HG03342 (cell line): ENCODE data around the gene FBXO9.

Experiments used
- ATAC-seq: cut with Tn5 transposase; IDR thresholded peaks from one replicate; pipeline ENCODE4 v1.9.1; 2021; ENCODE audit warnings: mild to moderate bottlenecking, moderate library complexity; ENCODE audit not compliant: unreplicated experiment

The FBXO9 gene

DNA sequence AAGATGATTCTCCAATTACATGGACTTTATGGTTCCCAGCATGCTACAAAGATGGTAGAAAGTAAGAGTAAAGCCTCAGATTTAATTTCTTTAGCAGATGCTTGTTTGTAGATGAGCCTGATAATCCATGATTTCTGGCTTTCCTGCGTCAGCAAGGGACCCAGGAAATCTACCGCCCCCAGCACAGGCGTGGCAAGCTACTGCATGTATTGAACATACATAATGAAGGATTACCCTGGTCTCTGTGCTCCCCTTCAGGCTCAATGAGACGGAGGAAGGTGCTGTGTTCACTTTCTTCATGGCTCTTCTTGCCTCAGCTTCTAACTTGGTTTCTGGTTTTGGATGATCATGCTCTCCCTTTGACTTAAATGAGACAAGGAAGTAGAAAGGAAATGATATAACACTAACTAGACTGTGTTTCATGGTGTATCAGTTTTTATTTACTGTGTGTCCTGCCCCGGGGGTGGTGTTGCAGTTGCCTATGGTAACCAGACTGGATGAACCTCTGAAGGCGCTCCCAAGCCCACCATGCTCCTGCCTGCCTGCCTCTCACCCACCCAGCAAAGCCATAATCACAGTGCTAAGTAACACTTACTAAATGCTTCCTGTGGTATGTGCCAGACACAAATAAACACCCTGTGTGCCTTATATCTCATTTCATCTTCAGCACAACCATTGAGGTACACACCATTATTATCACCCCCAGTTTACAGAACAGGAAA, 65.5 kb downstream of the FBXO9 start:
- no peak for ATAC-seq

- ATAC-seq: no peak
Observed at GRCh38 chr6:53133961-53134360, 68.8 kb downstream of the FBXO9 start.

GRCh38 chr6:53134601-53135235, 69.5 kb downstream of the FBXO9 start:
- ATAC-seq: no peak

GRCh38 chr6:53136000-53136609, 70.9 kb downstream of the FBXO9 start:
- no peak for ATAC-seq

DNA sequence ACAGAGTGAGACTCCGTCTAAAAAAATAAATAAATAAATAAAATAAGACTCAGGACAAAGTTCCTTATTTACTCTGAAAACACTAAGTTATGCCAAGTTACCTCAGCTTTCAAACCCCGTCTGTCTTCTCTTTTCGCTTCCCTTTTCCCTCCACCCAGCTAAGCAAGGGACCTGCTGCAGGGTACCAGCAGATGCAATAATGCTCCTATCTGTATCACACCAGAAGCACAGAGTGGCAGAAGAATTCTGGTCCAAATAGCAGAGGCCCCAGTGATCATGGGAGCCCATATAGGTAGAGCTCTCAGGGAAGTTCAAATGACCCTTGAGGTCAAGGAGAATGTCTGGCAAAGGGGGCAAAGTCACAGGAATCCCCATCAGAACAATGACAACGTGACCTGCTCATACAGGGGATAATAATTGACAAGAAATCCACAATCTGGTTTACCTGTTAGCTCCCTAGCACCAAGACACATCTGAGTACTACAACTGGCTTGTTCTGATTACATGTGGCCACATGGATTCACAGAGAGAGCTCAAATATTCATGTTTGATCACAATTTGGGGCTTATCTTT, 74.7 kb downstream of the FBXO9 start:
- ATAC-seq: no peak

GRCh38 chr6:53142810-53143209, 77.6 kb downstream of the FBXO9 start:
- ATAC-seq: no peak

DNA sequence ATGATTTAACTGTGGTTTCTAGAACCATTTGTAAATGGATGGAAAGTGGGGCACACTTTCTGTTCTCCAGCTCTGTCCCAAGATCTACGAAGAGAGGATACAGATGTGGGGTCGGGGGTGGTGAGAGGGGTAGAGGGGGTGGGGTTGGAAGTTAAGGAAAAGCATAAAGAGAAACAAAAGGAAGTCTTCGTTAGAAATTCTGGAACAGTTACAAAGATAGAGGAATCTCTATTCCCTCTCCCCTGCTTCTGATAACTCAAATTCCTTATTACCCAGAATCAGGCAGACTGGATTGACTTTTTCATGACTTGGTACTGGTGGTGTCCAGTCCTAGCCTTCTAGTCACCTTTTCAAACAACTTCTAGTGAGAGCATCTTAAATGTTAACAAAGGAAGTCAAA, 78.5 kb downstream of the FBXO9 start:
- no peak for ATAC-seq

DNA sequence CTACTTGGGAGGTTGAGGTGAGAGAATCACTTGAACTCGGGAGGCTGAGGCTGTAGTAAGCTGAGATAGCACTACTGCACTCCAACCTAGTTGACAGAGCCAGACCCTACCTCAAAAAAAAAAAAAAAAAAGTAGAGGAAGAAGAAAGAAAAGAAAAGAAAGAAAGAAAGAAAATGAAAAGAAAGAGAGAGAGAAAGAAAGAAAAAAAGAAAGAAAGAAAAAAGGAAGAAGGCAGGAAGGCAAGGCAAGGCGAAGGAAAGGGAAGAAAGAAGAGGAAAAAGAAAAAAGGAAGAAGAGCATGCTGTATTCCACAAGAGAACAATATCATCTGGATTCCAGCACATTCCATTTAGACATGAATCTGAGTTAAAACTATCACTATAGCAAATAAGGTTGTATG, 79.6 kb downstream of the FBXO9 start:
- no peak for ATAC-seq

GRCh38 chr6:53148684-53149083, 83.5 kb downstream of the FBXO9 start, which contains the start of gene GCM1:
Gene GCM1 (minus strand): TSS chr6:53148841. CDS start chr6:53145632, 3,209 bp downstream.
- ATAC-seq: no peak
